H9 (cell line): Measurements from ENCODE around the gene TFIP11. TPM values are rescaled to one million over a fixed set of nuclear protein-coding genes. Genes with fewer than 3 reads are reported as not detected.

Experiments used
- DNase-seq: peaks from one replicate; pipeline ENCODE4 v3.0.0-alpha.2; 2017
- H2AFZ ChIP-seq: one replicate; pipeline ENCODE4 v1.6.1; 2013; ENCODE audit warnings: mild to moderate bottlenecking, low read length, control low read depth, moderate library complexity
- H2AK5ac ChIP-seq: 2 replicates; pipeline ENCODE4 v1.6.1; 2013; ENCODE audit warnings: low read length, control low read depth, mixed read lengths; ENCODE audit not compliant: insufficient read length
- H2BK120ac ChIP-seq: one replicate; pipeline ENCODE4 v1.6.1; 2013; ENCODE audit warnings: low read depth, mild to moderate bottlenecking, low read length, control low read depth, inconsistent platforms; ENCODE audit not compliant: poor library complexity, severe bottlenecking
- H2BK12ac ChIP-seq: 2 replicates; pipeline ENCODE4 v1.6.1; 2013; ENCODE audit warnings: low read length, control low read depth, mixed read lengths, low read depth; ENCODE audit not compliant: insufficient read length
- H2BK15ac ChIP-seq: 2 replicates; pipeline ENCODE4 v1.6.1; 2013; ENCODE audit warnings: low read depth, low read length, control low read depth
- H2BK20ac ChIP-seq: one replicate; pipeline ENCODE4 v1.6.1; 2013; ENCODE audit warnings: low read depth, mild to moderate bottlenecking, low read length, control low read depth, inconsistent platforms; ENCODE audit not compliant: poor library complexity, severe bottlenecking
- H2BK5ac ChIP-seq: 2 replicates; pipeline ENCODE4 v1.6.1; 2013; ENCODE audit warnings: low read length, control low read depth, mixed read lengths; ENCODE audit not compliant: insufficient read length
- H3K14ac ChIP-seq: 2 replicates; pipeline ENCODE4 v1.6.1; 2013; ENCODE audit warnings: low read length, control low read depth; ENCODE audit not compliant: insufficient read depth
- H3K18ac ChIP-seq: 2 replicates; pipeline ENCODE4 v1.6.1; 2013; ENCODE audit warnings: low read depth, mild to moderate bottlenecking, mixed read lengths, low read length, control low read depth; ENCODE audit not compliant: insufficient read length
- H3K23ac ChIP-seq: 2 replicates; pipeline ENCODE4 v1.6.1; 2013; ENCODE audit warnings: low read length, control low read depth, mixed read lengths, low read depth; ENCODE audit not compliant: insufficient read length
- H3K23me2 ChIP-seq: 2 replicates; pipeline ENCODE4 v1.6.1; 2013; ENCODE audit warnings: low read depth, mild to moderate bottlenecking, mixed read lengths, low read length, control low read depth; ENCODE audit not compliant: insufficient read length, poor library complexity, severe bottlenecking
- H3K27ac ChIP-seq: 2 replicates; pipeline ENCODE4 v1.5.1; 2013; ENCODE audit warnings: low read length, control low read depth, mixed read lengths, low read depth; ENCODE audit not compliant: insufficient read length
- H3K27me3 ChIP-seq: 2 replicates; pipeline ENCODE4 v1.6.1; 2013; ENCODE audit warnings: low read length, control low read depth, inconsistent platforms; ENCODE audit not compliant: insufficient read depth
- H3K4ac ChIP-seq: 2 replicates; pipeline ENCODE4 v1.6.1; 2013; ENCODE audit warnings: low read depth, mild to moderate bottlenecking, control low read depth, inconsistent platforms, low read length, moderate library complexity
- H3K4me1 ChIP-seq: 2 replicates; pipeline ENCODE4 v1.6.1; 2013; ENCODE audit warnings: low read length, control low read depth, inconsistent platforms; ENCODE audit not compliant: insufficient read depth
- H3K4me2 ChIP-seq: 2 replicates; pipeline ENCODE4 v1.6.1; 2013; ENCODE audit warnings: low read length, control low read depth, mixed read lengths; ENCODE audit not compliant: insufficient read length, insufficient read depth
- H3K56ac ChIP-seq: 2 replicates; pipeline ENCODE4 v1.6.1; 2013; ENCODE audit warnings: low read depth, mild to moderate bottlenecking, mixed read lengths, low read length, control low read depth; ENCODE audit not compliant: insufficient read length
- H3K79me1 ChIP-seq: 2 replicates; pipeline ENCODE4 v1.6.1; 2013; ENCODE audit warnings: low read depth, mild to moderate bottlenecking, moderate library complexity, low read length, control low read depth, inconsistent platforms; ENCODE audit not compliant: insufficient read depth, poor library complexity, severe bottlenecking
- H3K79me2 ChIP-seq: 2 replicates; pipeline ENCODE4 v1.6.1; 2013; ENCODE audit warnings: low read length, control low read depth, inconsistent platforms; ENCODE audit not compliant: insufficient read depth
- H3K9ac ChIP-seq: 2 replicates; pipeline ENCODE4 v1.6.1; 2013; ENCODE audit warnings: low read length, control low read depth, mixed read lengths; ENCODE audit not compliant: insufficient read length; ENCODE audit errors: extremely low read depth
- H3K9me3 ChIP-seq: one replicate; pipeline ENCODE4 v1.6.1; 2013; ENCODE audit warnings: low read depth, low read length, inconsistent platforms; ENCODE audit not compliant: control insufficient read depth
- H3T11ph ChIP-seq: one replicate; pipeline ENCODE4 v1.6.1; 2013; ENCODE audit warnings: mild to moderate bottlenecking, low read length, control low read depth, inconsistent platforms
- H4K20me1 ChIP-seq: one replicate; pipeline ENCODE4 v1.6.1; 2013; ENCODE audit not compliant: control insufficient read depth, insufficient read length, insufficient read depth
- H4K5ac ChIP-seq: 2 replicates; pipeline ENCODE4 v1.6.1; 2013; ENCODE audit warnings: low read depth, mild to moderate bottlenecking, mixed read lengths, low read length, control low read depth; ENCODE audit not compliant: insufficient read length
- H4K8ac ChIP-seq: replicated peaks from 2 replicates; pipeline ENCODE4 v1.6.1; 2013; ENCODE audit warnings: low read length, control low read depth, mixed read lengths, low read depth; ENCODE audit not compliant: insufficient read length
- H4K91ac ChIP-seq: 2 replicates; pipeline ENCODE4 v1.6.1; 2013; ENCODE audit warnings: low read depth, mild to moderate bottlenecking, moderate library complexity, mixed read lengths, low read length, control low read depth; ENCODE audit not compliant: insufficient read length
- H3K27ac Mint-ChIP-seq, 3 experiments: 2 replicates in 2 of 3; 3 replicates in 1 of 3; pipeline ENCODE4 v1.8.0; 2020 to 2021; ENCODE audit warnings: mixed read lengths in 3 of 3, mild to moderate bottlenecking in 1 of 3, moderate library complexity in 1 of 3
- H3K27me3 Mint-ChIP-seq: 2 replicates; pipeline ENCODE4 v1.8.0; 2021; ENCODE audit warnings: low read depth, mild to moderate bottlenecking, moderate library complexity, mixed read lengths
- H3K36me3 Mint-ChIP-seq, 3 experiments: 2 replicates in 2 of 3; 3 replicates in 1 of 3; pipeline ENCODE4 v1.8.0; 2020 to 2021; ENCODE audit warnings: low read depth in 3 of 3, mixed read lengths in 3 of 3; ENCODE audit not compliant: insufficient read depth in 1 of 3
- H3K4me1 Mint-ChIP-seq, 2 experiments: 2 replicates each; pipeline ENCODE4 v1.8.0; 2020; ENCODE audit warnings: mixed read lengths in 2 of 2
- H3K4me3 Mint-ChIP-seq, 2 experiments: 2 replicates in 1 of 2; 3 replicates in 1 of 2; pipeline ENCODE4 v1.8.0; 2020 to 2021; ENCODE audit warnings: mild to moderate bottlenecking in 2 of 2, mixed read lengths in 2 of 2, moderate library complexity in 1 of 2
- H3K9me3 Mint-ChIP-seq, 2 experiments: 2 replicates in 1 of 2; 3 replicates in 1 of 2; pipeline ENCODE4 v1.8.0; 2020; ENCODE audit warnings: mild to moderate bottlenecking in 2 of 2, mixed read lengths in 2 of 2, moderate library complexity in 1 of 2
- CTCF ChIP-seq: fragments of 200-600 bp; sonication (generic); conservative IDR thresholded peaks from 3 replicates; pipeline ENCODE4 v1.8.0; 2021; ENCODE audit warnings: antibody characterized with exemption, mild to moderate bottlenecking
- total RNA-seq: library from RNA; stranded (reverse); gene quantifications from 2 replicates; pipeline ENCODE4 v1.2.1, GENCODE V29; 2021

The TFIP11 gene
- total RNA-seq, 1 experiment from 2014 or later: 36.4 TPM

GRCh38 chr22:26494506-26494905 is 17.8 kb downstream of the TFIP11 start:
- H3K9me3 Mint-ChIP-seq: no peaks in the 10 kb centered on the region
- Histone ChIP-seq H3K9ac (no peak overlapping the region), H4K91ac (no peak overlapping the region), H3K18ac (no peak overlapping the region), H3K14ac (no peak overlapping the region), H2BK120ac (no peak overlapping the region), H3K79me2 (no peaks in the 10 kb centered on the region), H2BK5ac (no peak overlapping the region), H3K23me2 (no peaks in the 10 kb centered on the region), H4K5ac (no peak overlapping the region), H3K4ac (no peak overlapping the region), H3K56ac (no peak overlapping the region), H3T11ph (no peak overlapping the region), H3K23ac (no peak overlapping the region), H3K79me1 (no peaks in the 10 kb centered on the region), H3K4me2 (no peak overlapping the region), H2AK5ac (no peak overlapping the region), H4K8ac (no peak overlapping the region), H2BK12ac (no peak overlapping the region), H2BK20ac (no peak overlapping the region), H4K20me1 (no peaks in the 10 kb centered on the region), H3K27ac (no peak overlapping the region), H2AFZ (no peak overlapping the region), H3K4me1 (no peaks in the 10 kb centered on the region), H2BK15ac (no peak overlapping the region), H3K9me3 (no peaks in the 10 kb centered on the region), H3K27me3 (no peaks in the 10 kb centered on the region)
- H3K36me3 Mint-ChIP-seq: peaks cover 40 to 92% (median 77%) of the 10 kb centered on the region in 3 experiments; a peak in 6 of 7 replicates
- H3K4me3 Mint-ChIP-seq: no peak overlapping the region
- H3K27ac Mint-ChIP-seq: peak overlapping the region in 1 of 3 experiments; percentile 61; a peak in 1 of 7 replicates
- no peaks in the 10 kb centered on the region for H3K4me1 Mint-ChIP-seq
- no peak for DNase-seq
- H3K27me3 Mint-ChIP-seq: no peaks in the 10 kb centered on the region
- no peak for TF ChIP-seq CTCF
